Gastroesophageal sphincter (tissue), 4 donors: ENCODE results near the gene MYL10. TPM values are rescaled to one million over a fixed set of nuclear protein-coding genes. Genes with fewer than 3 reads are reported as not detected.
"Not testable (repeated sequence)": the region's sequence is repeated elsewhere in the genome, so short reads cannot be mapped to it uniquely, and the experiment has no call there.

Experiments used
- ATAC-seq: fragments of 150-250 bp; one replicate; pipeline ENCODE4 v1.9.1; 2016; ENCODE audit warnings: mild to moderate bottlenecking, moderate library complexity
- H3K27ac ChIP-seq, 4 donors: fragments of 200-600 bp; sonication (generic) in 3 of 4; 1 replicate in 3 of 4; 2 replicates in 1 of 4; pipeline ENCODE4 v1.5.1; 2016 to 2019
- H3K27me3 ChIP-seq: fragments of 200-600 bp; sonication (generic); one replicate; pipeline ENCODE4 v1.5.1; 2019
- H3K36me3 ChIP-seq, 2 donors: fragments of 200-600 bp; sonication (generic); one replicate each; pipeline ENCODE4 v1.5.1; 2019; ENCODE audit warnings: control low read depth in 1 of 2
- H3K4me1 ChIP-seq, 3 donors: fragments of 200-600 bp; sonication (generic); 1 replicate in 2 of 3; 2 replicates in 1 of 3; pipeline ENCODE4 v1.5.1; 2016 to 2019; ENCODE audit warnings: control low read depth in 2 of 3
- H3K4me3 ChIP-seq, 2 donors: fragments of 200-600 bp; sonication (generic); one replicate each; pipeline ENCODE4 v1.5.1; 2019; ENCODE audit warnings: mild to moderate bottlenecking in 1 of 2, moderate library complexity in 1 of 2
- H3K9me3 ChIP-seq, 3 donors: fragments of 200-600 bp; sonication (generic); one replicate each; pipeline ENCODE4 v1.5.1; 2017 to 2019; ENCODE audit warnings: control low read depth in 2 of 3
- CTCF ChIP-seq, 4 experiments: fragments of 200-600 bp in 2 of 4; fragments of 450-650 bp in 2 of 4; sonication (generic) in 1 of 4; IDR thresholded peaks; one replicate each; pipeline ENCODE4 v1.5.1; 2017 to 2019; ENCODE audit warnings: antibody characterized with exemption in 4 of 4, mild to moderate bottlenecking in 2 of 4, moderate library complexity in 2 of 4
- EP300 ChIP-seq: sonication (generic); formaldehyde crosslinking; IDR thresholded peaks from one replicate; pipeline ENCODE4 v1.6.1; 2017; ENCODE audit warnings: antibody characterized with exemption, mild to moderate bottlenecking
- POLR2A ChIP-seq, 2 donors: fragments of 450-650 bp; IDR thresholded peaks; one replicate each; pipeline ENCODE4 v1.6.1; 2017; ENCODE audit warnings: antibody characterized with exemption in 2 of 2, mild to moderate bottlenecking in 2 of 2, moderate library complexity in 1 of 2
- POLR2AphosphoS5 ChIP-seq: sonication (generic); formaldehyde crosslinking; IDR thresholded peaks from one replicate; pipeline ENCODE4 v1.6.1; 2017; ENCODE audit warnings: antibody characterized with exemption
- WGBS, 2 donors: methylation state at CpG; one replicate each; pipeline ENCODE4 v1.1.5; 2018; ENCODE audit warnings: low coverage in 1 of 2; 5-methylcytosine and 5-hydroxymethylcytosine counted together
- total RNA-seq, 4 donors: library from RNA; depleted of rRNA; stranded (reverse); fragments of >200 nt; gene quantifications; one replicate each; pipeline ENCODE4 v1.1.0, GENCODE V29; 2016

The MYL10 gene
- total RNA-seq, 4 donors from 2014 or later, result not detected

GRCh38 chr7:101645951-101646350 lies 16.9 kb upstream of the MYL10 start:
- Histone ChIP-seq H3K9me3 (no peaks in the 10 kb centered on the region), H3K27ac (no peak overlapping the region), H3K27me3 (peaks cover 10% of the 10 kb centered on the region), H3K4me3 (no peak overlapping the region), H3K36me3 (no peaks in the 10 kb centered on the region), H3K4me1 (peaks cover 0 to 8% (median 0%) of the 10 kb centered on the region in 3 donors)
- no peak for ATAC-seq
- WGBS, 2 donors, result 96% methylated on average over 10 of the region's 13 CpGs; no CpG with 5 or more reads in 1 of the 2 donors
- TF ChIP-seq EP300 (no peak), CTCF (IDR thresholded peaks at IDR 0.05) (no peak), POLR2AphosphoS5 (no peak), POLR2A (IDR thresholded peaks at IDR 0.05) (no peak)

- Histone ChIP-seq H3K36me3 (no peaks in the 10 kb centered on the region), H3K9me3 (no peaks in the 10 kb centered on the region), H3K4me3 (no peak overlapping the region), H3K4me1 (peaks cover 0 to 8% (median 0%) of the 10 kb centered on the region in 3 donors), H3K27me3 (no peaks in the 10 kb centered on the region), H3K27ac (no peak overlapping the region)
- TF ChIP-seq CTCF (IDR thresholded peaks at IDR 0.05), result no peak
- TF ChIP-seq POLR2A (IDR thresholded peaks at IDR 0.05), result no peak
- TF ChIP-seq POLR2AphosphoS5, result no peak
- TF ChIP-seq EP300, result no peak
- WGBS, 2 donors, result 0 to 36% methylated on average over 3 to 9 of the region's 18 CpGs
- ATAC-seq, result no peak
Measured at GRCh38 chr7:101644879-101645278, 15.8 kb upstream of the MYL10 start.

- H3K27ac ChIP-seq, ATAC-seq, H3K4me1 ChIP-seq, H3K9me3 ChIP-seq, H3K36me3 ChIP-seq, H3K4me3 ChIP-seq, H3K27me3 ChIP-seq: not testable (repeated sequence)
- 89 to 94% methylated on average over 1 to 3 of the region's 4 CpGs for WGBS, 2 donors
Measured at GRCh38 chr7:101639127-101639526, 10.0 kb upstream of the MYL10 start.

GRCh38 chr7:101636822-101637623 lies 7.9 kb upstream of the MYL10 start:
- 61 to 85% methylated on average over 3 to 4 of the region's 9 CpGs for WGBS, 2 donors
- Histone ChIP-seq H3K9me3 (peaks cover 0 to 8% (median 0%) of the 10 kb centered on the region in 3 donors), H3K36me3 (no peaks in the 10 kb centered on the region), H3K4me3 (no peak overlapping the region), H3K27me3 (no peaks in the 10 kb centered on the region), H3K27ac (no peak overlapping the region), H3K4me1 (no peaks in the 10 kb centered on the region)
- ATAC-seq, result no peak
- TF ChIP-seq CTCF (IDR thresholded peaks at IDR 0.05), result no peak
- no peak for TF ChIP-seq POLR2AphosphoS5
- no peak for TF ChIP-seq POLR2A (IDR thresholded peaks at IDR 0.05)
- TF ChIP-seq EP300, result no peak

GRCh38 chr7:101635484-101635883 lies 6.4 kb upstream of the MYL10 start:
- H3K4me1 ChIP-seq, result no peaks in the 10 kb centered on the region
- no peak overlapping the region for H3K27ac ChIP-seq
- no peak for ATAC-seq
- no peaks in the 10 kb centered on the region for H3K36me3 ChIP-seq
- H3K27me3 ChIP-seq, result no peaks in the 10 kb centered on the region
- no peak overlapping the region for H3K4me3 ChIP-seq
- 60% methylated on average over 1 of the region's 2 CpGs; no CpG with 5 or more reads in 1 of the 2 donors for WGBS, 2 donors
- no peak for TF ChIP-seq POLR2A (IDR thresholded peaks at IDR 0.05)
- TF ChIP-seq CTCF (IDR thresholded peaks at IDR 0.05), result no peak
- no peak for TF ChIP-seq EP300
- H3K9me3 ChIP-seq, result peaks cover 0 to 8% (median 0%) of the 10 kb centered on the region in 3 donors
